Breast epithelium (tissue), 3 donors: ENCODE measurements around the gene SAMD8.

ENCODE experiments used
- POLR2A ChIP-seq: fragments of 450-650 bp; IDR thresholded peaks from one replicate; pipeline ENCODE4 v1.6.1; 2016; ENCODE audit warnings: antibody characterized with exemption, mild to moderate bottlenecking, moderate library complexity
- TF ChIP-seq, protein P1 (sequence below), 3 donors: fragments of 450-650 bp; IDR thresholded peaks; one replicate each; pipeline ENCODE4 v1.5.1; 2016 to 2017; ENCODE audit warnings: antibody characterized with exemption in 3 of 3, mild to moderate bottlenecking in 3 of 3, moderate library complexity in 3 of 3

DNA sequence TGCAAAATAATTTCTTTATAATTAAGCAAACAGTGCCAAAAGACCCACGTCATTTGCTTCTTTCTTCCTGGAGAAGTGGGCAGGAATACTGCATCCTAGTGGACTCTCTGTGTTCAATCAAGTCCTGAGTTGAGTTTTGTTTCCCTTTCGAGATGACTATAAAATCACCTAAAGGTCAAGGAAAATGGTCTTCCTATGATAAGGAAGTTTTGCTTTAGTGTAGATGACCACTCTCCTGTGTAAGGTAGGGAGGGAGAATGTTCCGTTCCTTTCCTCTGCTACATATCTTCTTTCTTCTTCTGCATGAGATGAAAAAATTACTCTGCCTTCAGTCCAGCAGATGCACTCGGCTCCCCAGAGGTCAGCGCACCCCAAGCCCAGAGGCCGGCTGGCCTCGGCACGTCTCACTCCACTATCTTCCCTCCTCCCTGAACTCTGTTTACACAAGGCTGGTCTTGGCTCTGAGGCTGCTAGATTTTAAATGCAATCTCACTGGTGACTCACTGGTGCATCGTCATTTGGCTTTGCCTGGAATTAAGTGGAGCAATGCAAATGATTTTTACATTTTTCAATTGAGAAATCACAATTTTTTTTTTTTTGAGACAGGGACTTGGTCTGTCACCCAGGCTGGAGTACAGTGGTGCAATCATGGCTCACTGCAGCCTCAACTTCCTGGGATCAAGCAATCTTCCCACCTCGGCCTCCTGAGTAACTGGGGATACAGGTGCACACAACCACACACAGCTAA, 80.5 kb downstream of the SAMD8 start:
- TF ChIP-seq, protein P1, sequence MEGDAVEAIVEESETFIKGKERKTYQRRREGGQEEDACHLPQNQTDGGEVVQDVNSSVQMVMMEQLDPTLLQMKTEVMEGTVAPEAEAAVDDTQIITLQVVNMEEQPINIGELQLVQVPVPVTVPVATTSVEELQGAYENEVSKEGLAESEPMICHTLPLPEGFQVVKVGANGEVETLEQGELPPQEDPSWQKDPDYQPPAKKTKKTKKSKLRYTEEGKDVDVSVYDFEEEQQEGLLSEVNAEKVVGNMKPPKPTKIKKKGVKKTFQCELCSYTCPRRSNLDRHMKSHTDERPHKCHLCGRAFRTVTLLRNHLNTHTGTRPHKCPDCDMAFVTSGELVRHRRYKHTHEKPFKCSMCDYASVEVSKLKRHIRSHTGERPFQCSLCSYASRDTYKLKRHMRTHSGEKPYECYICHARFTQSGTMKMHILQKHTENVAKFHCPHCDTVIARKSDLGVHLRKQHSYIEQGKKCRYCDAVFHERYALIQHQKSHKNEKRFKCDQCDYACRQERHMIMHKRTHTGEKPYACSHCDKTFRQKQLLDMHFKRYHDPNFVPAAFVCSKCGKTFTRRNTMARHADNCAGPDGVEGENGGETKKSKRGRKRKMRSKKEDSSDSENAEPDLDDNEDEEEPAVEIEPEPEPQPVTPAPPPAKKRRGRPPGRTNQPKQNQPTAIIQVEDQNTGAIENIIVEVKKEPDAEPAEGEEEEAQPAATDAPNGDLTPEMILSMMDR (IDR thresholded peaks at IDR 0.05) = no peak
- no peak for TF ChIP-seq POLR2A
